Measurements from ENCODE around the gene RNU7-1.

DNA sequence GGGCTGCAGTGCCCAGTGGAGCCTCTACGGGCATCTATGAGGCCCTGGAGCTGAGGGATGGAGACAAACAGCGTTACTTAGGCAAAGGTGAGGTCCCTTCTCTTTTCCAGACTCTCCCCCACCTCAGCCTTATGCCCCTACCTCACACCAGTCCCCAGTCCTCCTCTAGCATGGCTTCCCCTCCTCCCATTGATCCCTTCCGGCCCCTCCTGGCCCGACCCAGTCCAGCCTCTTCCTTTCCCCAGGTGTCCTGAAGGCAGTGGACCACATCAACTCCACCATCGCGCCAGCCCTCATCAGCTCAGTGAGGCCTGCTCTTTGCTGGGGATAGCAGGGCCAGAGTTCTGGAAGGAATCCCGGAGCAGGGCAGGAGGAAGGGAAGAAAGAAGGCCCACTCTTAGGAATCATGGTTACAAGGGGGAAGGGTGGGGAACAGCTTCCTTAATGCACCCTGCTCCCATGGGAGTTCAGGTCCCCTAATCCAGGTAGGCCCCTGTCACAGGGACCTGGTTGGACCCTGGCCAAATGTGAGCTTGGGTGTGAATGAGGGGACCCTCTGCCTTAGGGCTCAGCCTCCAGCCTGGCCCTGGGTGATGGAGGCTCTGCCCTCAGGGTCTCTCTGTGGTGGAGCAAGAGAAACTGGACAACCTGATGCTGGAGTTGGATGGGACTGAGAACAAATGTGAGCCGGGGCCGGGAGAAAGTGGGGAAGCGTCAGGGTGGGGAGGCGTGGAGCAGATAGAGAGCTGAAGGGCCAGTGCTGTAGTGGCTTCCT, 27.0 kb upstream of the RNU7-1 start:
- no peak for TF ChIP-seq EZH2 (IDR thresholded peaks at IDR 0.05; ENCODE audit: borderline replicate concordance, low read depth, low read length, severe bottlenecking)
- TF ChIP-seq, protein P1, sequence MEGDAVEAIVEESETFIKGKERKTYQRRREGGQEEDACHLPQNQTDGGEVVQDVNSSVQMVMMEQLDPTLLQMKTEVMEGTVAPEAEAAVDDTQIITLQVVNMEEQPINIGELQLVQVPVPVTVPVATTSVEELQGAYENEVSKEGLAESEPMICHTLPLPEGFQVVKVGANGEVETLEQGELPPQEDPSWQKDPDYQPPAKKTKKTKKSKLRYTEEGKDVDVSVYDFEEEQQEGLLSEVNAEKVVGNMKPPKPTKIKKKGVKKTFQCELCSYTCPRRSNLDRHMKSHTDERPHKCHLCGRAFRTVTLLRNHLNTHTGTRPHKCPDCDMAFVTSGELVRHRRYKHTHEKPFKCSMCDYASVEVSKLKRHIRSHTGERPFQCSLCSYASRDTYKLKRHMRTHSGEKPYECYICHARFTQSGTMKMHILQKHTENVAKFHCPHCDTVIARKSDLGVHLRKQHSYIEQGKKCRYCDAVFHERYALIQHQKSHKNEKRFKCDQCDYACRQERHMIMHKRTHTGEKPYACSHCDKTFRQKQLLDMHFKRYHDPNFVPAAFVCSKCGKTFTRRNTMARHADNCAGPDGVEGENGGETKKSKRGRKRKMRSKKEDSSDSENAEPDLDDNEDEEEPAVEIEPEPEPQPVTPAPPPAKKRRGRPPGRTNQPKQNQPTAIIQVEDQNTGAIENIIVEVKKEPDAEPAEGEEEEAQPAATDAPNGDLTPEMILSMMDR (IDR thresholded peaks at IDR 0.05; ENCODE audit: borderline replicate concordance, extremely low read depth, low read length, poor library complexity, severe bottlenecking): no peak
